ENCODE data around the gene PKNOX1.

GRCh38 chr21:42989816-42990650 lies 15.7 kb downstream of the PKNOX1 start:
- TF ChIP-seq, protein P1, sequence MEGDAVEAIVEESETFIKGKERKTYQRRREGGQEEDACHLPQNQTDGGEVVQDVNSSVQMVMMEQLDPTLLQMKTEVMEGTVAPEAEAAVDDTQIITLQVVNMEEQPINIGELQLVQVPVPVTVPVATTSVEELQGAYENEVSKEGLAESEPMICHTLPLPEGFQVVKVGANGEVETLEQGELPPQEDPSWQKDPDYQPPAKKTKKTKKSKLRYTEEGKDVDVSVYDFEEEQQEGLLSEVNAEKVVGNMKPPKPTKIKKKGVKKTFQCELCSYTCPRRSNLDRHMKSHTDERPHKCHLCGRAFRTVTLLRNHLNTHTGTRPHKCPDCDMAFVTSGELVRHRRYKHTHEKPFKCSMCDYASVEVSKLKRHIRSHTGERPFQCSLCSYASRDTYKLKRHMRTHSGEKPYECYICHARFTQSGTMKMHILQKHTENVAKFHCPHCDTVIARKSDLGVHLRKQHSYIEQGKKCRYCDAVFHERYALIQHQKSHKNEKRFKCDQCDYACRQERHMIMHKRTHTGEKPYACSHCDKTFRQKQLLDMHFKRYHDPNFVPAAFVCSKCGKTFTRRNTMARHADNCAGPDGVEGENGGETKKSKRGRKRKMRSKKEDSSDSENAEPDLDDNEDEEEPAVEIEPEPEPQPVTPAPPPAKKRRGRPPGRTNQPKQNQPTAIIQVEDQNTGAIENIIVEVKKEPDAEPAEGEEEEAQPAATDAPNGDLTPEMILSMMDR (conservative IDR thresholded peaks at IDR 0.05 in 1 of 2, IDR thresholded peaks at IDR 0.05 in 1 of 2; ENCODE audit: low read depth in 1 of 2, low read length in 2 of 2), result no peak
- TF ChIP-seq EZH2 (IDR thresholded peaks at IDR 0.05; ENCODE audit: low read length, missing control alignments), result no peak
